OCI-LY1 (cell line): ENCODE results near the gene COPB1.

ENCODE experiments used
- CTCF ChIP-seq: fragments of 200-600 bp; sonication (generic), shearing (Covaris generic); IDR thresholded peaks from 2 replicates; pipeline ENCODE4 v1.5.1; 2017; ENCODE audit warnings: mild to moderate bottlenecking, antibody characterized with exemption, low read length, moderate library complexity, mixed read lengths
- EZH2 ChIP-seq: fragments of 200-600 bp; sonication (generic), shearing (Covaris generic); IDR thresholded peaks from 2 replicates; pipeline ENCODE4 v1.8.0; 2017; ENCODE audit warnings: borderline replicate concordance, mixed run types, mild to moderate bottlenecking, antibody characterized with exemption, low read length, moderate library complexity, mixed read lengths

GRCh38 chr11:14454861-14455632, 44.6 kb downstream of the COPB1 start:
- peak; percentile 68 for TF ChIP-seq CTCF
- TF ChIP-seq EZH2 = no peak
